Natural killer cell (primary cell): Measurements from ENCODE around the gene INSIG1. TPM values are rescaled to one million over a fixed set of nuclear protein-coding genes. Genes with fewer than 3 reads are reported as not detected.
A peak's percentile ranks its signal among the peaks of the same experiment; 100 is the strongest.

Source experiments
- ATAC-seq, 3 donors: fragments of 150-1000 bp in 2 of 3; fragments of 200-7000 bp in 1 of 3; cut with Tn5 transposase; 1 replicate in 1 of 3; 2 replicates in 2 of 3; pipeline ENCODE4 v1.10.0; 2021; ENCODE audit warnings: mild to moderate bottlenecking in 2 of 3, moderate library complexity in 2 of 3
- DNase-seq, 2 donors: peaks; one replicate each; pipeline versions ENCODE4 v3.0.0 to v3.0.0-alpha.2; 2013 to 2021; ENCODE audit warnings: mixed read lengths in 1 of 2
- H3K27ac ChIP-seq: one replicate; pipeline ENCODE4 v1.5.1; 2013; ENCODE audit warnings: mild to moderate bottlenecking, low read length
- H3K27me3 ChIP-seq: one replicate; pipeline ENCODE4 v1.6.1; 2013; ENCODE audit warnings: low read length; ENCODE audit not compliant: control insufficient read depth, insufficient read depth
- H3K36me3 ChIP-seq: one replicate; pipeline ENCODE4 v1.6.1; 2013; ENCODE audit warnings: low read length; ENCODE audit not compliant: control insufficient read depth, insufficient read depth
- H3K4me1 ChIP-seq: one replicate; pipeline ENCODE4 v1.6.1; 2013; ENCODE audit warnings: low read length; ENCODE audit not compliant: control insufficient read depth, insufficient read depth
- H3K4me3 ChIP-seq: one replicate; pipeline ENCODE4 v1.5.1; 2013; ENCODE audit warnings: low read length
- H3K9me3 ChIP-seq: one replicate; pipeline ENCODE4 v1.6.1; 2013; ENCODE audit warnings: low read length; ENCODE audit not compliant: control insufficient read depth, insufficient read depth
- H3K27ac Mint-ChIP-seq, 2 donors: one replicate each; pipeline ENCODE4 v1.8.0; 2022; ENCODE audit warnings: mild to moderate bottlenecking in 2 of 2, mixed read lengths in 2 of 2, moderate library complexity in 1 of 2
- H3K27me3 Mint-ChIP-seq, 2 donors: one replicate each; pipeline ENCODE4 v1.8.0; 2022; ENCODE audit warnings: low read depth in 2 of 2, mixed read lengths in 2 of 2
- H3K36me3 Mint-ChIP-seq: one replicate; pipeline ENCODE4 v1.8.0; 2022; ENCODE audit warnings: mixed read lengths
- H3K4me1 Mint-ChIP-seq, 2 donors: one replicate each; pipeline ENCODE4 v1.8.0; 2022; ENCODE audit warnings: mixed read lengths in 2 of 2
- H3K4me3 Mint-ChIP-seq: one replicate; pipeline ENCODE4 v1.8.0; 2022; ENCODE audit warnings: mild to moderate bottlenecking, moderate library complexity, mixed read lengths
- H3K9me3 Mint-ChIP-seq, 2 donors: one replicate each; pipeline ENCODE4 v1.8.0; 2022; ENCODE audit warnings: mixed read lengths in 2 of 2
- WGBS: methylation state at CpG from one replicate; pipeline ENCODE4 v1.1.7; 2013; ENCODE audit warnings: missing lambda C conversion rate; ENCODE audit not compliant: insufficient coverage; 5-methylcytosine and 5-hydroxymethylcytosine counted together
- intact Hi-C: fragments of 100-400 bp; cut with micrococcal nuclease; formaldehyde crosslinking; loops from one replicate; pipeline ENCODE4 v1.14.2; 2022
- total RNA-seq, 4 donors: library from RNA; stranded (reverse); fragments of 120-200 nt in 1 of 4; gene quantifications; one replicate each; pipeline versions ENCODE4 v1.2.3 to v1.2.4, GENCODE V29; 2013 to 2022
- TF ChIP-seq, protein P1 (sequence below): fragments of 200-600 bp; IDR thresholded peaks from one replicate; pipeline ENCODE4 v1.8.0; 2022; ENCODE audit warnings: antibody characterized with exemption

Gene INSIG1
- total RNA-seq, 3 donors from 2014 or later (not counting 1 experiment from before 2014, with no cell fraction given) = 66.7 to 115 (median 84.5) TPM

DNA sequence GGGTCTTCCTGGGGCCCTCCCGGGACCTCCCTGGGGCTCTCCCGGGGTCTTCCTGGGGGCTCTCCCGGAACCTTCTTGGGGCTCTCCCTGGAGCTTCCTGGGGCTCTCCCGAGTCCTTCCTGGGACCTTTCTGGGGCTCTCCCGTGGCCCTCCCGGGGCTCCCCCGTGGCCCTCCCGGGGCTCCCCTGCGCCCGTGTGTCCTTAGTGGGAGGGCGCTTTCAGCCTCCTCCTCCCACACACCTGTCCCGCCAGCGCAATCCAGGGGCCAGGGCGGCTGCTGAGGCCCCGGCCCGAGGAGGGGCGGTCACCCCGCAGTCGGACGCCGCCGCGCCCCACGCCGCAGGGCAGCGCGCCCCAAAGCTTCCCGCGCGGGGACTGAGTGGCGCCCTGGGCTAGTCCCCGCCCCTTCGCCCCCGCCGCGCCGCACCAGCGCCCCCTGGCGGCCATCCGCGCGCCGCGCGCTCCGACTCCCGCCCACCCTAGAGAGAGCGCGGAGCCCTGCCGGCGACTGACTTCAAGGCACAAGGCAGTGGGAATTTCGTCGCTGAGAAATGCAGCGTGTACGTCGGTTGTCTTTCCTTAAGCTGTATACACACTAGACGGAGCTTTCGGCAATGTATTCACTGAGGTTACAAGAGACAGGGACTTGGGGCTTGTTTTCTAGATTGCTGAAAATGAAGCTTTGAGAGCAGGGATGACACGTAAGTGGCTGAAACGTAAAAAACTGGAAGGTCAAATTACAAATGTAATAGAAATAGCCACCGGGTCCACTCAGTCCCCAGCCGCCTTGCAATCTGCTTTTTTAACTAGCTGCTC, 47.1 kb downstream of the INSIG1 start:
- H3K9me3 Mint-ChIP-seq = no peaks in the 10 kb centered on the region

DNA sequence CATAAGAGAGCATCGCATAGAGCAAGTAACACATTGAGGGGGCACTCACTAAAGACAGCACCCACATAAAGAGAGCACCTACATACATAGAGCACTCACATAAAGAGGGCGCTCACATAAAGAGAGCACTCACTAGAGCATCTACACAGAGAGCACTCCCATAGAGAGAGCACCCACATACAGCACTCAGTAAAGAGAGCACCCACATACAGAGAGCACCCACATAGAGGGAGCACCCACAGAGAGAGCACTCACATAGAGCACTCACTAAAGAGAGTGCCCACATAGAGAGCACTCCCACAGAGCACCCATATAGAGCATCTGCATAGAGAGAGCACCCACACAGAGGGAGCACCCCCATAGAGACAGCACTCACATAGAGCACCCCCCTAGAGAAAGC, 47.8 kb downstream of the INSIG1 start:
- H3K9me3 Mint-ChIP-seq = no peaks in the 10 kb centered on the region
- no peak for DNase-seq
- H3K4me3 ChIP-seq = no peak overlapping the region
- H3K27ac Mint-ChIP-seq = no peak overlapping the region
- ATAC-seq = no peak
- H3K27me3 ChIP-seq = peaks cover 3% of the 10 kb centered on the region
- H3K27ac ChIP-seq = no peak overlapping the region
- H3K4me1 ChIP-seq = peaks cover 10% of the 10 kb centered on the region
- WGBS = 74% methylated on average over 2 of the region's 2 CpGs
- peaks cover 10 to 14% of the 10 kb centered on the region in 2 donors for H3K27me3 Mint-ChIP-seq
- no peak overlapping the region for H3K4me3 Mint-ChIP-seq
- TF ChIP-seq, protein P1, sequence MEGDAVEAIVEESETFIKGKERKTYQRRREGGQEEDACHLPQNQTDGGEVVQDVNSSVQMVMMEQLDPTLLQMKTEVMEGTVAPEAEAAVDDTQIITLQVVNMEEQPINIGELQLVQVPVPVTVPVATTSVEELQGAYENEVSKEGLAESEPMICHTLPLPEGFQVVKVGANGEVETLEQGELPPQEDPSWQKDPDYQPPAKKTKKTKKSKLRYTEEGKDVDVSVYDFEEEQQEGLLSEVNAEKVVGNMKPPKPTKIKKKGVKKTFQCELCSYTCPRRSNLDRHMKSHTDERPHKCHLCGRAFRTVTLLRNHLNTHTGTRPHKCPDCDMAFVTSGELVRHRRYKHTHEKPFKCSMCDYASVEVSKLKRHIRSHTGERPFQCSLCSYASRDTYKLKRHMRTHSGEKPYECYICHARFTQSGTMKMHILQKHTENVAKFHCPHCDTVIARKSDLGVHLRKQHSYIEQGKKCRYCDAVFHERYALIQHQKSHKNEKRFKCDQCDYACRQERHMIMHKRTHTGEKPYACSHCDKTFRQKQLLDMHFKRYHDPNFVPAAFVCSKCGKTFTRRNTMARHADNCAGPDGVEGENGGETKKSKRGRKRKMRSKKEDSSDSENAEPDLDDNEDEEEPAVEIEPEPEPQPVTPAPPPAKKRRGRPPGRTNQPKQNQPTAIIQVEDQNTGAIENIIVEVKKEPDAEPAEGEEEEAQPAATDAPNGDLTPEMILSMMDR = no peak
- intact Hi-C loops = loop anchor here (1.0 to 5.0 kb wide), 3 partner anchors 155 to 433 kb away; no protein-coding TSS in a partner anchor
- H3K9me3 ChIP-seq = no peaks in the 10 kb centered on the region
- no peaks in the 10 kb centered on the region for H3K36me3 ChIP-seq
- peaks cover 5 to 10% of the 10 kb centered on the region in 2 donors for H3K4me1 Mint-ChIP-seq
- no peaks in the 10 kb centered on the region for H3K36me3 Mint-ChIP-seq

More for the DNA sequence above, 47.1 kb downstream of the INSIG1 start:
- H3K36me3 ChIP-seq = no peaks in the 10 kb centered on the region
- 1% methylated on average over 62 of the region's 62 CpGs for WGBS
- TF ChIP-seq, protein P1 = peak; percentile 82
- peaks cover 10% of the 10 kb centered on the region for H3K4me1 ChIP-seq
- peaks cover 5 to 12% of the 10 kb centered on the region in 2 donors for H3K4me1 Mint-ChIP-seq
- DNase-seq (peak; percentile 84 to 88), ATAC-seq (peak; percentile 96 to 99 (median 98))
- peak overlapping the region; percentile 56 for H3K4me3 Mint-ChIP-seq
- peaks cover 3% of the 10 kb centered on the region for H3K27me3 ChIP-seq
- intact Hi-C loops = loop anchor here (1.0 to 5.0 kb wide), 3 partner anchors 155 to 433 kb away; no protein-coding TSS in a partner anchor
- no peaks in the 10 kb centered on the region for H3K9me3 ChIP-seq
- no peak overlapping the region for H3K27ac ChIP-seq
- H3K4me3 ChIP-seq = peak overlapping the region; percentile 35
- no peak overlapping the region for H3K27ac Mint-ChIP-seq
- peaks cover 11 to 14% of the 10 kb centered on the region in 2 donors for H3K27me3 Mint-ChIP-seq
- no peaks in the 10 kb centered on the region for H3K36me3 Mint-ChIP-seq

DNA sequence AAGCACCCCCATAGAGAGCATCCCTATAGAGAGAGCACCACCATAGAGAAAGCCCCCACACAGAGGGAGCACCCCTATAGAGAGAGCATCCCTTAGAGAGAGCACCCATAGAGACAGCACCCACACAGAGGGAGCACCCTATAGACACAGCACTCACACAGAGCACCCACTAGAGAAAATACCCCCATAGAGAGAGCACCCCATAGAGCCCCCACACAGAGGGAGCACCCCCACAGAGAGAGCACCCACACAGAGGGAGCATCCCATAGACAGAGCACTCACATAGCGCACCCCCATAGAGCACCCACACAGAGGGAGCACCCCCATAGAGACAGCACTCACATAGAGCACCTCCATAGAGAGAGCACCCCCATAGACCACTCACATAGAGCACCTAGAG, 48.6 kb downstream of the INSIG1 start:
- intact Hi-C loops = loop anchor here (5.0 kb wide), 1 partner anchor 434 kb away; no protein-coding TSS in a partner anchor
- Histone ChIP-seq H3K4me3 (no peak overlapping the region), H3K27me3 (peaks cover 3% of the 10 kb centered on the region), H3K27ac (no peak overlapping the region), H3K4me1 (peaks cover 10% of the 10 kb centered on the region), H3K9me3 (no peaks in the 10 kb centered on the region), H3K36me3 (no peaks in the 10 kb centered on the region)
- 86% methylated on average over 1 of the region's 1 CpG for WGBS
- ATAC-seq (no peak), DNase-seq (no peak)
- H3K27ac Mint-ChIP-seq = no peak overlapping the region
- TF ChIP-seq, protein P1 = no peak
- H3K9me3 Mint-ChIP-seq = no peaks in the 10 kb centered on the region
- peaks cover 10 to 14% of the 10 kb centered on the region in 2 donors for H3K27me3 Mint-ChIP-seq
- peaks cover 5 to 6% of the 10 kb centered on the region in 2 donors for H3K4me1 Mint-ChIP-seq
- H3K36me3 Mint-ChIP-seq = no peaks in the 10 kb centered on the region
- no peak overlapping the region for H3K4me3 Mint-ChIP-seq
